Measurements from ENCODE around the gene DPYD.

Gene DPYD

GRCh38 chr1:97506368-97506767, 414.5 kb downstream of the DPYD start:
- DNase-seq: no peak

GRCh38 chr1:97505816-97506215, 415.0 kb downstream of the DPYD start:
- DNase-seq: no peak

GRCh38 chr1:97505289-97505688, 415.5 kb downstream of the DPYD start:
- DNase-seq: no peak

GRCh38 chr1:97502360-97502759, 418.5 kb downstream of the DPYD start:
- DNase-seq: no peak

- DNase-seq: no peak
Measured at GRCh38 chr1:97501628-97502027, 419.2 kb downstream of the DPYD start.

- no peak for DNase-seq
Measured at GRCh38 chr1:97500760-97501159, 420.1 kb downstream of the DPYD start.

GRCh38 chr1:97499667-97500066, 421.2 kb downstream of the DPYD start:
- DNase-seq: no peak

- no peak for DNase-seq
Measured at GRCh38 chr1:97489834-97490233, 431.0 kb downstream of the DPYD start.

GRCh38 chr1:97488530-97488929, 432.3 kb downstream of the DPYD start:
- no peak for DNase-seq

GRCh38 chr1:97482022-97482421, 438.8 kb downstream of the DPYD start:
- DNase-seq: no peak

- no peak for DNase-seq
Measured at GRCh38 chr1:97467445-97467844, 453.4 kb downstream of the DPYD start.

GRCh38 chr1:97464305-97464704, 456.5 kb downstream of the DPYD start:
- no peak for DNase-seq

- no peak for DNase-seq
Measured at GRCh38 chr1:97461782-97462181, 459.1 kb downstream of the DPYD start.

GRCh38 chr1:97457446-97458089, 463.3 kb downstream of the DPYD start:
- no peak for DNase-seq

GRCh38 chr1:97451944-97452343, 468.9 kb downstream of the DPYD start:
- DNase-seq: no peak

- no peak for DNase-seq
Measured at GRCh38 chr1:97451046-97451826, 469.6 kb downstream of the DPYD start.

- DNase-seq: no peak
Measured at GRCh38 chr1:97441966-97442365, 478.9 kb downstream of the DPYD start.

- DNase-seq: no peak
Measured at GRCh38 chr1:97433824-97434177, 487.0 kb downstream of the DPYD start.

- no peak for DNase-seq
Measured at GRCh38 chr1:97433094-97433823, 487.6 kb downstream of the DPYD start.

- no peak for DNase-seq
Measured at GRCh38 chr1:97427371-97427770, 493.5 kb downstream of the DPYD start.

- no peak for DNase-seq
Measured at GRCh38 chr1:97424209-97424608, 496.6 kb downstream of the DPYD start.

- no peak for DNase-seq
Measured at GRCh38 chr1:97423403-97423802, 497.4 kb downstream of the DPYD start.

- no peak for DNase-seq
Measured at GRCh38 chr1:97417661-97418060, 503.2 kb downstream of the DPYD start.

GRCh38 chr1:97414682-97415312, 506.0 kb downstream of the DPYD start:
- DNase-seq: no peak
